Measurements from ENCODE around the gene WDR36.

DNA sequence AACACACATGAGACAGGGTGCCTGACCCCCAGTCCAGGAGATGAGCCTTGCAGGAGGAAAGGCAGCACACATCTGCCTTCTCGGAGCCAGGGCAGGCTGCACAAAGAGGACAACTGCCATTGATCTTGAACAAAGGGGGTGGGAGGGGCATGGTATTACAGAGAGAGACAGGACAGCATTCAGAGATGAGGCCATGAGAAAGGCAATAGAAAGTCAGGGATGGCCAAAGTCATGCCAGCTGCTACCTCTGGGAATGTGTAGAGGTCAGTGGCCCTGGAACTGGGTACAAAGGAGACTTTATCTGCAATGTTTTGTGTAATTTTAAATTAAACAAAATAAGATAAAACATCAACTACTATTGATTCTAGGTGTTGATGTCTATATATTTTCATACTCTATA lies 43.2 kb downstream of the WDR36 start:
- no peak for TF ChIP-seq POLR2A (IDR thresholded peaks at IDR 0.05; ENCODE audit: insufficient read depth in 1 of 2, low read depth in 2 of 2, low read length in 2 of 2)
- TF ChIP-seq RFX1 (IDR thresholded peaks at IDR 0.05): no peak
- no peak for TF ChIP-seq SMARCC2 (IDR thresholded peaks at IDR 0.05)
- TF ChIP-seq, protein P1, sequence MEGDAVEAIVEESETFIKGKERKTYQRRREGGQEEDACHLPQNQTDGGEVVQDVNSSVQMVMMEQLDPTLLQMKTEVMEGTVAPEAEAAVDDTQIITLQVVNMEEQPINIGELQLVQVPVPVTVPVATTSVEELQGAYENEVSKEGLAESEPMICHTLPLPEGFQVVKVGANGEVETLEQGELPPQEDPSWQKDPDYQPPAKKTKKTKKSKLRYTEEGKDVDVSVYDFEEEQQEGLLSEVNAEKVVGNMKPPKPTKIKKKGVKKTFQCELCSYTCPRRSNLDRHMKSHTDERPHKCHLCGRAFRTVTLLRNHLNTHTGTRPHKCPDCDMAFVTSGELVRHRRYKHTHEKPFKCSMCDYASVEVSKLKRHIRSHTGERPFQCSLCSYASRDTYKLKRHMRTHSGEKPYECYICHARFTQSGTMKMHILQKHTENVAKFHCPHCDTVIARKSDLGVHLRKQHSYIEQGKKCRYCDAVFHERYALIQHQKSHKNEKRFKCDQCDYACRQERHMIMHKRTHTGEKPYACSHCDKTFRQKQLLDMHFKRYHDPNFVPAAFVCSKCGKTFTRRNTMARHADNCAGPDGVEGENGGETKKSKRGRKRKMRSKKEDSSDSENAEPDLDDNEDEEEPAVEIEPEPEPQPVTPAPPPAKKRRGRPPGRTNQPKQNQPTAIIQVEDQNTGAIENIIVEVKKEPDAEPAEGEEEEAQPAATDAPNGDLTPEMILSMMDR (CRISPR knock-in tag; IDR thresholded peaks at IDR 0.05): no peak
- TF ChIP-seq GLI4 (CRISPR knock-in tag; IDR thresholded peaks at IDR 0.05; ENCODE audit: borderline replicate concordance): no peak
- no peak for TF ChIP-seq LCORL (IDR thresholded peaks at IDR 0.05)
- no peak for TF ChIP-seq LCORL (CRISPR knock-in tag; IDR thresholded peaks at IDR 0.05)
- no peak for TF ChIP-seq ZNF572 (CRISPR knock-in tag; IDR thresholded peaks at IDR 0.05)
- TF ChIP-seq CREM (IDR thresholded peaks at IDR 0.05): no peak
- TF ChIP-seq CREM (CRISPR knock-in tag; IDR thresholded peaks at IDR 0.05): no peak
- TF ChIP-seq, protein P2, sequence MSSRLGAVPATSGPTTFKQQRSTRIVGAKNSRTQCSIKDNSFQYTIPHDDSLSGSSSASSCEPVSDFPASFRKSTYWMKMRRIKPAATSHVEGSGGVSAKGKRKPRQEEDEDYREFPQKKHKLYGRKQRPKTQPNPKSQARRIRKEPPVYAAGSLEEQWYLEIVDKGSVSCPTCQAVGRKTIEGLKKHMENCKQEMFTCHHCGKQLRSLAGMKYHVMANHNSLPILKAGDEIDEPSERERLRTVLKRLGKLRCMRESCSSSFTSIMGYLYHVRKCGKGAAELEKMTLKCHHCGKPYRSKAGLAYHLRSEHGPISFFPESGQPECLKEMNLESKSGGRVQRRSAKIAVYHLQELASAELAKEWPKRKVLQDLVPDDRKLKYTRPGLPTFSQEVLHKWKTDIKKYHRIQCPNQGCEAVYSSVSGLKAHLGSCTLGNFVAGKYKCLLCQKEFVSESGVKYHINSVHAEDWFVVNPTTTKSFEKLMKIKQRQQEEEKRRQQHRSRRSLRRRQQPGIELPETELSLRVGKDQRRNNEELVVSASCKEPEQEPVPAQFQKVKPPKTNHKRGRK (CRISPR knock-in tag; IDR thresholded peaks at IDR 0.05): no peak
- TF ChIP-seq, protein P3, sequence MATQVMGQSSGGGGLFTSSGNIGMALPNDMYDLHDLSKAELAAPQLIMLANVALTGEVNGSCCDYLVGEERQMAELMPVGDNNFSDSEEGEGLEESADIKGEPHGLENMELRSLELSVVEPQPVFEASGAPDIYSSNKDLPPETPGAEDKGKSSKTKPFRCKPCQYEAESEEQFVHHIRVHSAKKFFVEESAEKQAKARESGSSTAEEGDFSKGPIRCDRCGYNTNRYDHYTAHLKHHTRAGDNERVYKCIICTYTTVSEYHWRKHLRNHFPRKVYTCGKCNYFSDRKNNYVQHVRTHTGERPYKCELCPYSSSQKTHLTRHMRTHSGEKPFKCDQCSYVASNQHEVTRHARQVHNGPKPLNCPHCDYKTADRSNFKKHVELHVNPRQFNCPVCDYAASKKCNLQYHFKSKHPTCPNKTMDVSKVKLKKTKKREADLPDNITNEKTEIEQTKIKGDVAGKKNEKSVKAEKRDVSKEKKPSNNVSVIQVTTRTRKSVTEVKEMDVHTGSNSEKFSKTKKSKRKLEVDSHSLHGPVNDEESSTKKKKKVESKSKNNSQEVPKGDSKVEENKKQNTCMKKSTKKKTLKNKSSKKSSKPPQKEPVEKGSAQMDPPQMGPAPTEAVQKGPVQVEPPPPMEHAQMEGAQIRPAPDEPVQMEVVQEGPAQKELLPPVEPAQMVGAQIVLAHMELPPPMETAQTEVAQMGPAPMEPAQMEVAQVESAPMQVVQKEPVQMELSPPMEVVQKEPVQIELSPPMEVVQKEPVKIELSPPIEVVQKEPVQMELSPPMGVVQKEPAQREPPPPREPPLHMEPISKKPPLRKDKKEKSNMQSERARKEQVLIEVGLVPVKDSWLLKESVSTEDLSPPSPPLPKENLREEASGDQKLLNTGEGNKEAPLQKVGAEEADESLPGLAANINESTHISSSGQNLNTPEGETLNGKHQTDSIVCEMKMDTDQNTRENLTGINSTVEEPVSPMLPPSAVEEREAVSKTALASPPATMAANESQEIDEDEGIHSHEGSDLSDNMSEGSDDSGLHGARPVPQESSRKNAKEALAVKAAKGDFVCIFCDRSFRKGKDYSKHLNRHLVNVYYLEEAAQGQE (IDR thresholded peaks at IDR 0.05; ENCODE audit: borderline replicate concordance in 1 of 2, low read depth in 1 of 2, low read length in 2 of 2): no peak
- TF ChIP-seq TAF1 (CRISPR knock-in tag; IDR thresholded peaks at IDR 0.05): no peak
- TF ChIP-seq, protein P4, sequence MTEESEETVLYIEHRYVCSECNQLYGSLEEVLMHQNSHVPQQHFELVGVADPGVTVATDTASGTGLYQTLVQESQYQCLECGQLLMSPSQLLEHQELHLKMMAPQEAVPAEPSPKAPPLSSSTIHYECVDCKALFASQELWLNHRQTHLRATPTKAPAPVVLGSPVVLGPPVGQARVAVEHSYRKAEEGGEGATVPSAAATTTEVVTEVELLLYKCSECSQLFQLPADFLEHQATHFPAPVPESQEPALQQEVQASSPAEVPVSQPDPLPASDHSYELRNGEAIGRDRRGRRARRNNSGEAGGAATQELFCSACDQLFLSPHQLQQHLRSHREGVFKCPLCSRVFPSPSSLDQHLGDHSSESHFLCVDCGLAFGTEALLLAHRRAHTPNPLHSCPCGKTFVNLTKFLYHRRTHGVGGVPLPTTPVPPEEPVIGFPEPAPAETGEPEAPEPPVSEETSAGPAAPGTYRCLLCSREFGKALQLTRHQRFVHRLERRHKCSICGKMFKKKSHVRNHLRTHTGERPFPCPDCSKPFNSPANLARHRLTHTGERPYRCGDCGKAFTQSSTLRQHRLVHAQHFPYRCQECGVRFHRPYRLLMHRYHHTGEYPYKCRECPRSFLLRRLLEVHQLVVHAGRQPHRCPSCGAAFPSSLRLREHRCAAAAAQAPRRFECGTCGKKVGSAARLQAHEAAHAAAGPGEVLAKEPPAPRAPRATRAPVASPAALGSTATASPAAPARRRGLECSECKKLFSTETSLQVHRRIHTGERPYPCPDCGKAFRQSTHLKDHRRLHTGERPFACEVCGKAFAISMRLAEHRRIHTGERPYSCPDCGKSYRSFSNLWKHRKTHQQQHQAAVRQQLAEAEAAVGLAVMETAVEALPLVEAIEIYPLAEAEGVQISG (CRISPR knock-in tag; IDR thresholded peaks at IDR 0.05): no peak
